Gastrocnemius medialis (tissue), 4 donors: ENCODE data around the gene RCAN1.

Experiments
- POLR2A ChIP-seq, 2 donors: fragments of 450-650 bp; IDR thresholded peaks; one replicate each; pipeline ENCODE4 v1.6.1; 2017; ENCODE audit warnings: antibody characterized with exemption in 2 of 2, mild to moderate bottlenecking in 2 of 2, moderate library complexity in 2 of 2
- TF ChIP-seq, protein P1 (sequence below), 5 experiments: fragments of 450-650 bp in 3 of 5; fragments of 200-600 bp in 2 of 5; sonication (generic) in 2 of 5; IDR thresholded peaks in 4 of 5; conservative IDR thresholded peaks in 1 of 5; 1 replicate in 4 of 5; 2 replicates in 1 of 5; pipeline ENCODE4 v1.5.1; 2016 to 2019; ENCODE audit warnings: antibody characterized with exemption in 5 of 5, mild to moderate bottlenecking in 3 of 5, moderate library complexity in 3 of 5

- TF ChIP-seq, protein P1, sequence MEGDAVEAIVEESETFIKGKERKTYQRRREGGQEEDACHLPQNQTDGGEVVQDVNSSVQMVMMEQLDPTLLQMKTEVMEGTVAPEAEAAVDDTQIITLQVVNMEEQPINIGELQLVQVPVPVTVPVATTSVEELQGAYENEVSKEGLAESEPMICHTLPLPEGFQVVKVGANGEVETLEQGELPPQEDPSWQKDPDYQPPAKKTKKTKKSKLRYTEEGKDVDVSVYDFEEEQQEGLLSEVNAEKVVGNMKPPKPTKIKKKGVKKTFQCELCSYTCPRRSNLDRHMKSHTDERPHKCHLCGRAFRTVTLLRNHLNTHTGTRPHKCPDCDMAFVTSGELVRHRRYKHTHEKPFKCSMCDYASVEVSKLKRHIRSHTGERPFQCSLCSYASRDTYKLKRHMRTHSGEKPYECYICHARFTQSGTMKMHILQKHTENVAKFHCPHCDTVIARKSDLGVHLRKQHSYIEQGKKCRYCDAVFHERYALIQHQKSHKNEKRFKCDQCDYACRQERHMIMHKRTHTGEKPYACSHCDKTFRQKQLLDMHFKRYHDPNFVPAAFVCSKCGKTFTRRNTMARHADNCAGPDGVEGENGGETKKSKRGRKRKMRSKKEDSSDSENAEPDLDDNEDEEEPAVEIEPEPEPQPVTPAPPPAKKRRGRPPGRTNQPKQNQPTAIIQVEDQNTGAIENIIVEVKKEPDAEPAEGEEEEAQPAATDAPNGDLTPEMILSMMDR (IDR thresholded peaks at IDR 0.05 in 4 of 5, conservative IDR thresholded peaks at IDR 0.05 in 1 of 5) = no peak
- TF ChIP-seq POLR2A (IDR thresholded peaks at IDR 0.05) = no peak
Measured at GRCh38 chr21:34528131-34528561, 86.8 kb downstream of the RCAN1 start.
